WI38 (cell line): ENCODE measurements around the gene LYST.

Source experiments
- H3K4me3 ChIP-seq: 2 replicates; pipeline ENCODE4 v1.5.1; 2011; ENCODE audit warnings: low read depth, mild to moderate bottlenecking, control low read depth, low read length
- TF ChIP-seq, protein P1 (sequence below): IDR thresholded peaks from 2 replicates; pipeline ENCODE4 v1.5.1; 2012; ENCODE audit warnings: low read depth, mild to moderate bottlenecking, control low read depth, low read length

LYST gene

GRCh38 chr1:235720544-235720943, 146.2 kb downstream of the LYST start:
- no peak overlapping the region for H3K4me3 ChIP-seq
- TF ChIP-seq, protein P1, sequence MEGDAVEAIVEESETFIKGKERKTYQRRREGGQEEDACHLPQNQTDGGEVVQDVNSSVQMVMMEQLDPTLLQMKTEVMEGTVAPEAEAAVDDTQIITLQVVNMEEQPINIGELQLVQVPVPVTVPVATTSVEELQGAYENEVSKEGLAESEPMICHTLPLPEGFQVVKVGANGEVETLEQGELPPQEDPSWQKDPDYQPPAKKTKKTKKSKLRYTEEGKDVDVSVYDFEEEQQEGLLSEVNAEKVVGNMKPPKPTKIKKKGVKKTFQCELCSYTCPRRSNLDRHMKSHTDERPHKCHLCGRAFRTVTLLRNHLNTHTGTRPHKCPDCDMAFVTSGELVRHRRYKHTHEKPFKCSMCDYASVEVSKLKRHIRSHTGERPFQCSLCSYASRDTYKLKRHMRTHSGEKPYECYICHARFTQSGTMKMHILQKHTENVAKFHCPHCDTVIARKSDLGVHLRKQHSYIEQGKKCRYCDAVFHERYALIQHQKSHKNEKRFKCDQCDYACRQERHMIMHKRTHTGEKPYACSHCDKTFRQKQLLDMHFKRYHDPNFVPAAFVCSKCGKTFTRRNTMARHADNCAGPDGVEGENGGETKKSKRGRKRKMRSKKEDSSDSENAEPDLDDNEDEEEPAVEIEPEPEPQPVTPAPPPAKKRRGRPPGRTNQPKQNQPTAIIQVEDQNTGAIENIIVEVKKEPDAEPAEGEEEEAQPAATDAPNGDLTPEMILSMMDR, result no peak

DNA sequence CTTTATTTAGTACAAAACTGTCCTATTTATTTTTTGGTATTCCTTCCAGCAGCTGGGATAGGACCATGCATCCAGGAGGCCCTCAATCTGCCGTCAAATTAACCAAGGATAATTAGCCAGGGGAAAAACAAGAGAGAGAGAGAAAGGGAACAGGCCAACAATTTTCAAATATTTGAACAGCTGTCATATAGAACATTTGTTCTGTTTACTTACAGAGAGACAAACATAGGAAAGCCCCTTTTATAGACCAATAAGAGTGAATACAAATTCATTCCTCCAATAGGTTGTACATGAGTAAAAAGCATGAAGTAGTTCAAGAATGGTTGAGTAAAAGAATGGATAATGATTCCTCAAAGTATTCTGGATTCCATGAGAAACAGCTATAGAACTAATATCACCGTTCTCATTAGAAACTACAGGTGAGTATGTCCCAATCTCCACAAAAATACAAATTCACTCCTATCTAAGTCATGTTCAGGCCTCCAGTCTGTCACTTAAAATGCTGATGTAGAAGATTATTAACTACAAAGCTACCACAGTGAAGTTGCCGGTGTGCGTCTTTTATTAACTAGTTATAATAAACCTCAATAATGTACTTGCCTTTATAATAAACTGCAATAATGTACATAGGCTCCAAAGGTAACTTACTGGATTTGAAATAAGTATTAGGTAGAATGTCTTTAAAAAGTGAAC, 152.4 kb downstream of the LYST start:
- H3K4me3 ChIP-seq, result no peak overlapping the region
- TF ChIP-seq, protein P1, result no peak

DNA sequence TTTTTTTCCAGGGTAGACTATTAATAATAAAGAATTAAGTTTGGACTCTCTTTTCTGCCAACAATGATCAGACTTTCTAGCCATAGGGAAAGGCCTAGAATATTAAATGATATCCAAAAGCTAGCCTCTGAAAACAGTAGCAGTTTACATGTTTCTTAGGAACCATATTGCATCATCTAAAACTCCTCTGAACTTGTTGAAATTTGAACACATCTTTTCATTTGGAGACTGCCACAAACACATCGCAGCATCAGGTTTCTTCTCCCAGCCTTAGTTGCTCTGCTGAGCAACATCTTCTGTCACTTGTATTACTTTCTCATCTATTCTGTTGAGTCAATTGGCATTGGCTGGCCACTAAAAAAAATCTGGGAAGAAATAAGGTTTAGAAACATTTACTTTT, 153.9 kb downstream of the LYST start:
- TF ChIP-seq, protein P1, result no peak
- H3K4me3 ChIP-seq, result no peak overlapping the region

- TF ChIP-seq, protein P1, result no peak
- H3K4me3 ChIP-seq, result no peak overlapping the region
Observed at GRCh38 chr1:235710687-235711086, 156.0 kb downstream of the LYST start.

- H3K4me3 ChIP-seq, result no peak overlapping the region
- TF ChIP-seq, protein P1, result no peak
Observed at GRCh38 chr1:235709018-235709417, 157.7 kb downstream of the LYST start.

DNA sequence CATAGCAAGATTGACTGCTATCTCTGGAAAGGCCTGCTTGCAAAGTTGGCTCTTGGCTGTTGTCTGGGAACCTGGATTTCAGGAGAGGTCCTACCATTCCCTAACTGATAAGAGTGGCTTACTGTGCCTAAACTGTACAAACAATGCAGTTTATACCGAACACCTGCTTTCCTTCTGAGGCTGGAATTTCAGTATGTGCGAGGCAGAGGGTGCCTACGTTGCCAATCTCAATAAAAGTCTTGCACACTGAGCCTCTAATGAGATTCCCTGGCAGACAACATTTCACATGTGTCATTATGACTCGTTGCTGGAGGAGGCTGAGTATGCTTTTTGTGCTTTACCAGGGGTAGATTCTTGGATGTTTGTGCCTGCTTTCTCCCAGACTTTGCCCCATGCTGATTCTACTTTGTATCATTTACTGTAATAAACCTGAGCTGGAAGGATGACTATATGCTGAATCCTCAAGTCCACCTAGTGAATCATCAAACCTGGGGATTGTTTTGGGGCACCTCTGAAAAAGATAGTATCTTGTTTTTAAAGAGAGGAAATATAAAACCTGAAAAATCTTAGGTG, 158.2 kb downstream of the LYST start:
- no peak overlapping the region for H3K4me3 ChIP-seq
- TF ChIP-seq, protein P1, result no peak

GRCh38 chr1:235703506-235703905, 163.2 kb downstream of the LYST start:
- H3K4me3 ChIP-seq, result no peak overlapping the region
- TF ChIP-seq, protein P1, result no peak
